OCI-LY1 (cell line): ENCODE measurements around the gene CBR4.

ENCODE experiments used
- CTCF ChIP-seq: fragments of 200-600 bp; sonication (generic), shearing (Covaris generic); IDR thresholded peaks from 2 replicates; pipeline ENCODE4 v1.5.1; 2017; ENCODE audit warnings: mild to moderate bottlenecking, antibody characterized with exemption, low read length, moderate library complexity, mixed read lengths
- EZH2 ChIP-seq: fragments of 200-600 bp; sonication (generic), shearing (Covaris generic); IDR thresholded peaks from 2 replicates; pipeline ENCODE4 v1.8.0; 2017; ENCODE audit warnings: borderline replicate concordance, mixed run types, mild to moderate bottlenecking, antibody characterized with exemption, low read length, moderate library complexity, mixed read lengths

- TF ChIP-seq CTCF (no peak), EZH2 (no peak)
Observed at GRCh38 chr4:168998596-168998995, 11.5 kb downstream of the CBR4 start.
